HepG2 (cell line): Measurements from ENCODE around the gene PRKRIP1. TPM values are rescaled to one million over a fixed set of nuclear protein-coding genes. Genes with fewer than 3 reads are reported as not detected.

Source experiments
- ARID4A ChIP-seq: sonication (generic); formaldehyde crosslinking; IDR thresholded peaks from 2 replicates; pipeline ENCODE4 v1.5.0; 2020; ENCODE audit warnings: mild to moderate bottlenecking, missing genetic modification reagents, borderline replicate concordance
- BCLAF1 ChIP-seq: fragments of 450-650 bp; IDR thresholded peaks from 2 replicates; pipeline ENCODE4 v1.6.1; 2017; ENCODE audit warnings: mild to moderate bottlenecking
- HNRNPH1 ChIP-seq: fragments of 200-400 bp; formaldehyde crosslinking; optimal IDR thresholded peaks from 2 replicates; pipeline ENCODE3; 2017; ENCODE audit warnings: mild to moderate bottlenecking, low read depth, low read length
- HNRNPK ChIP-seq: fragments of 200-400 bp; formaldehyde crosslinking; IDR thresholded peaks from 2 replicates; pipeline ENCODE4 v1.6.1; 2018; ENCODE audit warnings: low read length, low read depth, moderate library complexity, mild to moderate bottlenecking; ENCODE audit not compliant: poor library complexity, severe bottlenecking
- MAFK ChIP-seq, 2 experiments: IDR thresholded peaks in 1 of 2; conservative IDR thresholded peaks in 1 of 2; 2 replicates each; pipeline ENCODE4 v1.6.1; 2011; ENCODE audit warnings: improper control_type of control experiment in 2 of 2, low read length in 2 of 2
- NR2C2 ChIP-seq: sonication (generic); formaldehyde crosslinking; IDR thresholded peaks from 2 replicates; pipeline ENCODE4 v1.4.0; 2020; ENCODE audit warnings: missing genetic modification reagents, mild to moderate bottlenecking, moderate library complexity, borderline replicate concordance
- PAX8 ChIP-seq: sonication (generic); formaldehyde crosslinking; IDR thresholded peaks from 2 replicates; pipeline ENCODE4 v1.8.0; 2022; ENCODE audit warnings: mild to moderate bottlenecking, missing genetic modification reagents, borderline replicate concordance
- RARG ChIP-seq: sonication (generic); formaldehyde crosslinking; IDR thresholded peaks from 2 replicates; pipeline ENCODE4 v1.4.0; 2020; ENCODE audit warnings: low read depth, mild to moderate bottlenecking, missing genetic modification reagents
- SP1 ChIP-seq, 2 experiments: fragments of 450-650 bp in 1 of 2; sonication (generic) in 1 of 2; formaldehyde crosslinking in 1 of 2; IDR thresholded peaks; 2 replicates each; pipeline versions ENCODE4 v1.4.0 to v1.6.1; 2016 to 2020; ENCODE audit warnings: missing genetic modification reagents in 1 of 2
- ZFP91 ChIP-seq: sonication (generic); formaldehyde crosslinking; IDR thresholded peaks from 2 replicates; pipeline ENCODE4 v1.9.0; 2022; ENCODE audit warnings: missing genetic modification reagents, mild to moderate bottlenecking, borderline replicate concordance
- ZNF12 ChIP-seq: sonication (generic); formaldehyde crosslinking; IDR thresholded peaks from 2 replicates; pipeline ENCODE4 v1.5.0; 2020; ENCODE audit warnings: missing genetic modification reagents
- ZNF136 ChIP-seq: sonication (generic); formaldehyde crosslinking; IDR thresholded peaks from 2 replicates; pipeline ENCODE4 v1.8.1; 2022; ENCODE audit warnings: low read depth, mild to moderate bottlenecking, moderate library complexity, missing genetic modification reagents
- ZNF329 ChIP-seq: sonication (generic); formaldehyde crosslinking; IDR thresholded peaks from 2 replicates; pipeline ENCODE4 v1.9.0; 2021; ENCODE audit warnings: low read depth, mild to moderate bottlenecking, missing genetic modification reagents
- ZSCAN22 ChIP-seq: sonication (generic); formaldehyde crosslinking; IDR thresholded peaks from 2 replicates; pipeline ENCODE4 v1.4.0; 2020; ENCODE audit warnings: mild to moderate bottlenecking, missing genetic modification reagents
- ZXDC ChIP-seq: sonication (generic); formaldehyde crosslinking; IDR thresholded peaks from 2 replicates; pipeline ENCODE4 v1.5.0; 2020; ENCODE audit warnings: mild to moderate bottlenecking, missing genetic modification reagents
- polyA plus RNA-seq, 8 experiments: library from polyadenylated mRNA; depleted of rRNA in 3 of 8; stranded (reverse) in 7 of 8; unstranded in 1 of 8; fragments of >200 nt; fragmentation: Illumina TruSeq in 4 of 8; extraction: Trizol in 4 of 8; gene quantifications; 2 replicates each; pipeline versions ENCODE4 v1.2.1 to v1.2.3, GENCODE V29; 2011 to 2016; ENCODE audit warnings: low read depth in 4 of 8, missing spikeins in 1 of 8, mixed read lengths in 1 of 8; ENCODE audit not compliant: insufficient read depth in 1 of 8
- total RNA-seq, 5 experiments: library from RNA; depleted of rRNA; stranded (reverse); fragments of >200 nt; fragmentation: Illumina TruSeq; extraction: Trizol; gene quantifications; 2 replicates each; pipeline ENCODE4 v1.2.3, GENCODE V29; 2016; ENCODE audit warnings: low read depth in 1 of 5

The PRKRIP1 gene
- total and polyA plus RNA-seq, 2 of the 13 experiments (the other 11 are each of a cell fraction or from before 2014, with no cell fraction given): 13.2 to 16.8 TPM

- TF ChIP-seq ZFP91 (CRISPR knock-in tag) (peak; percentile 36; the same call in 1 of the 2 replicates), ZNF136 (CRISPR knock-in tag) (no peak), NR2C2 (CRISPR knock-in tag) (0 out of 2 replicates have a peak, but pooled peaks have one; percentile 15), ZSCAN22 (CRISPR knock-in tag) (no peak), RARG (0 out of 2 replicates have a peak, but pooled peaks have one; percentile 72), ZNF329 (CRISPR knock-in tag) (no peak), PAX8 (CRISPR knock-in tag) (0 out of 2 replicates have a peak, but pooled peaks have one; percentile 35), HNRNPH1 (peak; percentile 23), ARID4A (CRISPR knock-in tag) (peak; percentile 79; the same call in 1 of the 2 replicates), ZNF12 (CRISPR knock-in tag) (no peak), SP1 (IDR thresholded peaks at IDR 0.05) (no peak), SP1 (CRISPR knock-in tag; IDR thresholded peaks at IDR 0.05) (no peak), BCLAF1 (no peak), MAFK (conservative IDR thresholded peaks at IDR 0.05 in 1 of 2, IDR thresholded peaks at IDR 0.05 in 1 of 2; ENCODE audit: low read length in 2 of 2) (no peak), ZXDC (CRISPR knock-in tag) (no peak), HNRNPK (no peak)
Observed at GRCh38 chr7:102395873-102396709, at the start of gene PRKRIP1 (continued).
